Stimulated activated CD8-positive, alpha-beta memory T cell treated with anti-CD3 and anti-CD28 coated beads, Interleukin-7, amount 100 ng/mL, for 1 hour (primary cell): ENCODE measurements around the gene EPHB2.
"Not testable (repeated sequence)": the region's sequence is repeated elsewhere in the genome, so short reads cannot be mapped to it uniquely, and the experiment has no call there.

Source experiments
- DNase-seq, 2 donors: peaks; one replicate each; pipeline ENCODE4 v3.0.0-alpha.2; 2020; ENCODE audit warnings: low read depth in 2 of 2

The EPHB2 gene

DNA sequence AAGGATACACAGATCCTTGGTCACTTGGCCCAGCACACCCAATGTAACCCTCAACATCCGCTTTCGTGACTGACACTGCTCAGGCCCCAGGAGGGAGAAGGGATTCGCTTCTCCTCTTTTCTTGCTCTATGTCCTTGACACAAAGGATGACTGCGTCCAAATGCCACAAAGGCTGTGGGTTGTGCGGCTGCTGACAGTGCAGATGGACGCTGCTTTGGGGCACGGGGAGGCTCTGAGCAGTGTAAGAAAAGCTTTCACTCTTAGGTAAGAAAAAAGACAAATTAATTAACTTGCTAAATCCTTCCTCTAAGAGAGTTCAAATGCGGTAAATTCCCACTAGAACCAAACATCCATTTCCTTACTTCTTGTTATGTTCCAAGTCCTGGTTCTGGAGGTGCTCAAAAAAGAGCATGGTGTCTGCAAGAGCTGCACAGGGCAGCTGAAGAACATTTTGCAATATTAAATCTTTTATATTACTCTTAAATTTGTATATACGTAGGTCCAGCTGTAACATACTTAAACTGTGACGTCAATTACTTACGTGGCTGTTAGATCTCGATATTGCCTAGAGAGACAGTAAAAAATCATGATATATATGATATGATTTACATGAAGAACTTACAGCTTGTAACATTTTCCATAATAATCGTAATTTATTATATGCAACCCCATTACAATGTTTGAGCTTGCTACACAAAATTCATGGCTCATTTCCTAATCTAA is 19.4 kb upstream of the EPHB2 start:
- no peak for DNase-seq

DNA sequence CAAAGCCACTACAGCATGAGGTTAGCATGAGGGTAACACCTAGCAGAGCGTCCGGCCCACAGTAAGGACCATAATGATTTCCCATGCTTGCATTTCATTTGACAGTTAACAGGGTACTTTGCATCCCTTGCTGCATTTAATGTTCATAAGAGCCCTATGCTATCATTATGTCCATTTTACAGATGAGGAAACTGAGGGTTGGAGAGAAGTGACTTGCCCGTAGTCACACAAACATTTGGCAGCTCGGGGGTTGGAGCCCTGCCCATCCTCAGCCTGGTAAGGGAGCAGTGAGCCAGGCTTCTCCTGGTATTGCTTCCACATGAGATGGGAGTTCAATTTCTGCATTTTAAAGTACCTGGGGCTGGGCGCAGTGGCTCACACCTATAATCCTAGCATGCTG is 16.5 kb upstream of the EPHB2 start:
- no peak for DNase-seq

DNA sequence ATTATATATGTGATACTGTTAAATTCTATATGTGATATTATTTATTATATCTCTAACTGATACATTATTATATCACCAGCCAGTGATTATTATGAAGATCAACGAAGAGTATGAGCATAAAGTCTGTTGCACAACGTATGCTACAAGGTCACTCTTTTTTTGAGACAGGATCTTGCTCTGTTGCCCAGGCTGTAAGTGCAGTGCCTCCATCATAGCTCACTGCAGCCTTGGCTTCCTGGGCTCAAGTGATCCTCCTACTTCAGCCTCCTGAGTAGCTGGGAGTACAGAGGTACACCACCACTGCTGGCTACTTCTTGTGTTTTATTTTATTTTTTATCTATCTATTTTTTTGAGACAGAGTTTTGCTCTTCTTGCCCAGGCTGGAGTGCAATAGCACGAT is 14.0 kb upstream of the EPHB2 start:
- DNase-seq = no peak

DNA sequence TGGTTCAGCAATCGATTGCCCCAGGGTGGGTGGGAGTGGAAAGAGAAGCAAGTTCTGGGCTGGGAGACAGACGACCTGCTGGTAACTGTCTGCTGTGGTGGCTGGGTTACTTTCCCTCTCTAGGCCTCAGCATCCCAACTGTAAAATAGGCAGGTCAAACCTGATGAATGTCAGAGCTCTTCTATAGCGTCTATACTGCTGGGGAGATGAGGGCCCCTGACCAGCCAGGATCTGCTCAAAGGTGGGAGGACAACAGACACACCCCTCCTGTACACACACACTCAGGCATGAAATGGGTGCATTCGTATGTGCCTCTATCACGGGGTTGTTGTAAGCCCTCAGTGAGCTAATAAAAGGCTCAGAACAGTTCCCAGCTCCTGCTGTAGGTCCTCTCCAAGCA is 12.7 kb upstream of the EPHB2 start:
- DNase-seq = no peak

DNA sequence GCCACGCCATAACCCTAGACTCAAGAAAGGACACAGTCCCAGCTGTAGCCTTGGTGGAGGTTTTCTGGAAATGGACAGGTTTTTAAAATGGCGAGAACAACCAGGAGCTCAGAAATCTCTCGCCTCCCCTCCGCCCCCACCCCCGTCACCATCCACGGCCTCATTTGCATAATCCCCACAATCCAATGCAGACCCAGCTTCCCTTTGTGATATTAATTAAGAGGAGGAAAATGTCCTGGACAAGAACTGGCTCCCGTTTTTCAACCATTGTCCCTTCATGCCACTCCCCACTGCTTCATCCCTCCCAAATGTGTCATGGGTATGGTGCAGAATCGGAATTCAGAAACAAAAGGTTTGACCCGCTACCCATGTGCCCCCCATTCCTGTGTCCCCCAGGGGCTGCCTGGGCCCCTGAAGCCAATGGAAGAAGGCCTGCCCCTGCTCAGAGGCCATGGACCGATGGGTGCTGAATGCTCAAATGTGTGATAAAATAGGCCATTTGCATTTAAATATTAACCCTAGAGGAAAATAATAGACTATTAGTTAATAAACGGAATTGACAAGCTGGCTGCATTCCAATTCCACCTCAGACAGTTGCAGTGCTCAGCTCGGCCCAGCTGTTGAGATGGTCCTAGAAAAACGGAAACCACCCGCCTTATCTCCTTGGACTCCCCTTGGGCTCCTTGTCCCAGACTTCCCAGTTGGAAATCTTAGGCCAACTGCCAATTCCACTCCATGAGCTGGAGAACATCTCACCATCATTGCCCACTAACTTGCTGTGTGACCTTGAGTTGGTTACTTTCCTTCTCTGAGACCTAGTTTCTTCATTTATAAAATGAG is 10.7 kb upstream of the EPHB2 start:
- DNase-seq = no peak

DNA sequence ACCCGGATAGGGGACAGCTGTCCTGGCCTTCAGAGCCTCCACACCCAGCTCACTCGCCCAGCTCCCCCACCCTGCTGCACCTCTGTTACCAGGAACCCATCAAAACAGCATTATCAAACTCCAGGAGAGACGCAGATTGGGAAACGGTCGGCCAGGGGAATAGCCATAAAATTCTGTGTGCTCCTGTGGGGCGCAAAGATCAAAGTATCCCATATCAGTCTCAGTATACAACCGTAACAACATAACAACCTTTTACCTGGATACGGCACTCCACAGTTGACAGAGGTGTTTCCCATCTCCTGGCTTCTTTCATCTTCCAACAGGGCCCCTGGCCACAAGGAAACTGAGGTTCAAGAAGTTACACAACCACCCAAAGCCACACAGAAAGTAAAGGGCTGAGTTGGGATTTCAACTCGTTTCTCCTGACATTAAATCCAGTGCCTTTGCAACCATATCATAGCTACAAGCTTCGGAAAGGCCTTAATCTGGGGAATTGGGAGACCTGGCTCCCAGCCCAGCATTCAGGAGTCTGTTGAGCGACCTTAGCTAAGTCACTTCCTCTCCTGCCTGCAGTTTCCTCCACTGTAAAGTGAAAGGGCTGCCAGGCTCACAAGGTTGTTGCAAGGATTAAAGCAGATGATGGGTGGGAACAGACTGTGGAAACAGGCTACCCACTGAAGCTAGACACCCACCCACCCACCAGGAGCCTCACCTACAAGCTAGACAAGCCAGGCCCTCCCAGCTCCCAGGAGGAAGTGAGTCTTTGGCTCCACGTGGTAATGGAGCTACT is 8.1 kb upstream of the EPHB2 start:
- DNase-seq = no peak

DNA sequence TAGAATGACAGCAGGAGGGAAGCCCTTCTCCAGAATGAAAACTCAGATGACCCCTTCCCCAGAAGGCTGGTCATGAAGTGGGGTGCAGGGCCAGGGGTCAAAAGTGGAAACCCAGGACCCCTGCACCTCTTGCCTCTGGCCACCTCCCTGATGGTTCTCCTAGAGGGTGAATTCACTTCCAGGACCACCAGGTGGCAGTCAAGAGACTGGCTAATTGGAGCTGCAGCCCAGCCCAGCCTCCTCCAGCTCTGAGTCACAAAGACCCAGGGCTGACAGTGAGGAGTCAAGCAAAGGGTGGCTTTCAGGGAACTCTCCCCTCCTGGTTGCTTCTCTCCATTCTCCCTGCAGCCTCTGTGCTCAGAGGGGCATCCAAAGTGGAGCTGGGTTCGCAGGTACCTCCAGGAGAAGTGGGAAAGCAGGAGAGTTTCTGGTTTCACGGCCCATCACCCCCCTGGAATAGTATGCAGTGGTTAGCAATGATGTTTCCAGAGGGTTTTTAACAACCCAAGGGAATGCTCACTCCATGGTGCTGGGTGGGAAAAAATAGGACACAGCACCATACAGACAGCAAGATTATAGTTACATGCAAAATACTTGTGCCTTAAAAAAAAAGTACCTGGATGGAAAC is 6.1 kb upstream of the EPHB2 start:
- peak; percentile 24 to 39 for DNase-seq

DNA sequence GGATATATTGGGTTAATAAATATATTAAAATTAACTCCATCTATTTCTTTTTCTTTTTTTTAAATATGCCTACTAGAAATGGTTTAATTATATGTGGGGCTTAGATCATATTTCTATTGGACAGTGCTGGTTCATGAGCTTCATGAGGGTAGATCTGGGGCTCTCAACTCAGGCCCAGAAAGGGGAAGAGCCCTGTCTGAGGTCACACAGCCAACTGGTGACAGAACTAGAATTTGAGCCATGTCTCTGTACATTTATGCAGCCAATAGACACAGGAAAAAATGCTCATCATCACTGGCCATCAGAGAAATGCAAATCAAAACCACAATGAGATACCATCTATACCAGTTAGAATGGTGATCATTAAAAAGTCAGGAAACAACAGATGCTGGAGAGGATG is 5.1 kb upstream of the EPHB2 start:
- DNase-seq = no peak

DNA sequence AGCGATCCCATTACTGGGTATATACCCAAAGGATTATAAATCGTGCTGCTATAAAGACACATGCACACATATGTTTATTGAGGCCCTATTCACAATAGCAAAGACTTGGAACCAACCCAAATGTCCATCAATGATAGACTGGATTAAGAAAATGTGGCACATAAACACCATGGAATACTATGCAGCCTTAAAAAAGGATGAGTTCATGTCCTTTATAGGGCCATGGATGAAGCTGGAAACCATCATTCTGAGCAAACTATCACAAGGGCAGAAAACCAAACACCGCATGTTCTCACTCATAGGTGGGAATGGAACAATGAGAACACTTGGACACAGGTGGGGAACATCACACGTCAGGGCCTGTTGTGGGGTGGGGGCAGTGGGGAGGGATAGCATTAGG is 4.5 kb upstream of the EPHB2 start:
- DNase-seq = not testable (repeated sequence)

DNA sequence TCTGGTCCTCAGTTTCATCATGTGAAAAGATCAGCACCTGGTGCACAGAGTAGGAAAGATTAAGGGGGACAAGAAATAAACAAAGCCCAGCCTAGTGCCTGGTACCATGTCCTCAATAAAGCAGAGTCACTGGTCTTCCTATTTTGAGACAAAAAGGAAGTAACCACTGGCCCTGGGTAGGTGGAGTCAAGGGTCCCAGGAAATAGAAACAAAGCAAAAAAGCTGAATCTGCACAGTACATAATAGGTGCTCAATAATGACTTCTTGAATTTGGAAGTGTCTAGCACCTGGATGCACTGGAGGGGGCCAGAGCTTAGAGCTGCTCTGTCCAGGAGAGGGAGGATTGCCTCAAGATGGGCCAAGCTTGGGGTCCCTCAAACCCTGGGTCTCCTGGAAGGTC is 1.9 kb upstream of the EPHB2 start:
- no peak for DNase-seq

DNA sequence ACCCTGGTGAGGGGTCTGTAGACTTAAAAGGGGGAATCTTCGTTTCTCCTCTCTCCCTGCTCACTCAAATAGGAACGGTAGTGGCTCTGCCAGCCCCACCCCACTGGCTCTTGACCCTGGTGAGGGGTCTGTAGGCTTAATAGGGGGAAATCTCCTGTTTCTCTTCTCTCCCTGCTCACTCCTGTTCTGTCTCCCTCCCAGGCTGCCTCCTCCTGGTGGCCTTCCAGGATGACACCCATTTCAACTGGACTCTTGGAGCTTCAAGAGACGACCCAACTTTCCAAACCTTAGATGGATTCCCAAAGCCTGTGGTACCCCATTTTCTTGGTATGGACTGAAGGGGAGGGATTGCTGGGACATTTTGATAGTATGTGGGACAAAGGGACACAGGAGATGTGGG is 1.4 kb upstream of the EPHB2 start:
- DNase-seq = no peak

DNA sequence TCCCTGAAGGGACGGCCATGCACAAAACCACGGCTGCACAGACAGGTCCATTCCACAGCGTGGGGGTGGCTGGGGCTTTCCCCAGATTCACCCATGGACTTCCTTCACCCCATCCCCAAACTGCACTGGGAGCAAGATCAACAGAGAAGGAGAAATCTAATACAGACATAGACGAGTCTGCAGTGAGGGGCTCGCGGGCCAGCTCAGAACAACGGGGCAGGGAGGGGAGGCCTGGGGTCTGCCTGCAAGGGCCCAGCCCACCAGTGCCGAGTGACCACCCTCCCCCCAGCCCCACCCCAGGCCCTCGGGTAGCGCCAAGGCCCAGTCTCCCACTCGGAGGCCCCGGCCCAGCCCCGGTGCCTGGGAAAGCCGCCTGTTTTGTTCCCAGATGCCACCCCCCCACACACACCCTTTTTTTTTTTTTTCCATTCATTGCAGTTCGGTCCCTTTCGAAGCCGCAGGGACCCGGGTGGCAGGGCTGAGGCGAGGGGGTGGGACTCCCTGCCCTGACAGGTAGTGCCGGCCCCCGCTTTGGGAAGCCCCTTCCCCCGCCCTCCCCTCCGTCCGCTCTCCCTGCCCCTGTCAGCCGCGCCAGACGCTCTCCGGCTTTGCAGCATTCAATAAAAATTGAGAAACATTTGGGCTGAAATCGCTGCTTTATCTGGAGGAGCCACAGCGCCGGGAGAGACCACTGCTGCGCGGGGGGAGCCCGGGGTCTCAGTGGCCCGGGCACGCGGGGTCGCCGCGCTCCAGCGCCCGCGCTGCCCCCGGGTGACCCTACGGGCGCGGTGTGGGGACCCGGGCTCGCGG is 543 bp upstream of the EPHB2 start:
- no peak for DNase-seq

DNA sequence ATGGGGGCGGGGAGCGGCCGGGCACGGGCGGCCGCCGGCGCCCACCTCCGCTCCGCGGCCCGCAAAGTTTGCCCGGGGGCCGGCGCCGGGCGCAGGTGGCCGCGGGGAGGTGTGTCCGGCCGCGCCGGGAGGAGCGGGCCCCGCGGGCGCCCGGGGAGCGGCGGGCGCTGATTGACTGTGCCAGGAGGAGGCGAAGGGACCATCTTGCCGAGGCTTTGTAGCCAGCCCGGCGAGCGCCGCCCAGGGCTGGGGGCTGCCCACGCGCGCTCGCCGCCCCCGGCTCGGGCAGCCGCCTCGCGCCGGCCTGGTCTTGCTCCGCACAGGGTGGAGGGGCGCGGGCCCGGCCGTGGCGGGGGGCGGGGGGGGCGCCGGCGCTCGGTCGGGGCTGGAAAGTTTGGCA is 432 bp downstream of the EPHB2 start:
- no peak for DNase-seq

DNA sequence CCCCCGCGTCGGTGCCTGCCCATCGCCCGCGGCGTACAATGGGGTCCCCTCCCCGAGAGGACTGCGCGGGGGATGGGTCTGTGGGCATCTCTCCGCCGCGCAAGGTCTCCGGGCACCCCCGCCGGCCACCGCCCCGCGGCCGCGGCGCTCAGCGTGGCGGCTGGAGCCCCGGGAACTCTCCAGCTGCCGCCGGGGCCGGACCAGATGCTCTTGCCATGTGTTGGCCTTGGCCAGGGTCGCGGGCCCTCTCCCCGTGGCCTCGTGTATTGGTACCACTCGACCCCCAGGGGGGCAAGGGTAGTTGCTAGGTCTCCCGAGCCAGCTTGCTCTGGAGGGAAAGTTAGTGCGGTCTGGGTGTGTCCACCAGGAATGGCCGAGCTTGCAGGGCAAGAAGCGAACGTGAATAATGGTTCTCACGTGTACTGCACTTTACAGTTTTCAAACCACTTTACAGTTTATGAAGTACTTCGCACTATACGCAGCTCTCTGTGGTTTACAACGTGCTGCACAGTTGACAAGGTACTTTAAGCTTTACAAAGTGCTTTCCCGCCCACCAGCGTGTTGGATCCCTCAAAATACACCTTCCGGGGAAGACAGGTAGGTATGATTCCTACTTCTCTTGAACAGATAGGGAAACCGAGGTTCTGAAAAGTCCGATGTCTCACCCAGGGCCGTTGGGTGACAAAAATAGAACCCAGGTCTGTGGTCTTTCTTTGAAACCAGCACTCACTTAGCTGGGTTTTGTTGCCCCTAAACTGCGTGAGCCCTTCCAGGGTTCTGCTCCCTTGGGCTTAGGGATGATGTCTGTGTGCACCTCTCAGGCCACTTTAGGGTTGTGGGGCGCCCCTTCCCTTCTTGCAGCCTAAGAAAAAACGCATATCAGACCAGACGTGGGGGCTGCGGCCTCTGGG is 1.2 kb downstream of the EPHB2 start:
- DNase-seq = no peak

DNA sequence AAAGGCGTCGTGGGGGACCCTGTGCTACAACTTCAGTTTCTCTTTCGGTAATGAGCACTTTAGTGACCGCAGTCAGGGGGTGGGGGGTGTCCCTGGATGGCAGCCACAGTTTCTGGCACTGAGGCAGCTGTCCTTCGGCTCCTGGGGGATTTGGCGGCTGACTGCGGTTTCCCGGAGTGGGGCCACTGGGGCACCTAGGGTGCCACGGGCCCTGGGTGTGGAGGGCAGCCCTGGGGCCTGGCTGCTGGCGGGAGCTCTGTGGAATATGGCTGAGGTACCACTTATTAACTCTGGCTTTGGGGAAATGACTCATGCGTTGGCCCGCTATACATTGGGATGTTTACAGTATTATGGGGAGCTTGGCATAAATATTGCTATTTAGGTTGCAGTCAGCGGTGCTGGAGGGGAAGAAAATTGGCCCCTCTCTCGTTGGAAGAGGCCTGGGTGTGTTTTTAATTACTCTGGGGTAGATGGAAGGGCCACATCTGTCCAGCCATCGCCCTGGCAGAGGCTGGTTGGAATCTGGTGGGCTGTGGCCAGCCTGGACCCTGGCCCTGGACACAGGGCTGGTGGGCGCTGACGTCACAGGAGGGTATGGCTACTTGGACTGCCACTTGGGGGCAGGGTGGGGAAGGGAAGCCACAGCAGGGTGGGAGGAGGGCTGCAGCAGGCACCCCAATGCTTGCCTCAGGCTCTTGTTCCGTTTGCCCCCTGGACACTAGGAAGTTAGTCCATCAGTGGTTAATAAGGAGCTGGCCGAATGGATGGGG is 2.0 kb downstream of the EPHB2 start:
- no peak for DNase-seq

DNA sequence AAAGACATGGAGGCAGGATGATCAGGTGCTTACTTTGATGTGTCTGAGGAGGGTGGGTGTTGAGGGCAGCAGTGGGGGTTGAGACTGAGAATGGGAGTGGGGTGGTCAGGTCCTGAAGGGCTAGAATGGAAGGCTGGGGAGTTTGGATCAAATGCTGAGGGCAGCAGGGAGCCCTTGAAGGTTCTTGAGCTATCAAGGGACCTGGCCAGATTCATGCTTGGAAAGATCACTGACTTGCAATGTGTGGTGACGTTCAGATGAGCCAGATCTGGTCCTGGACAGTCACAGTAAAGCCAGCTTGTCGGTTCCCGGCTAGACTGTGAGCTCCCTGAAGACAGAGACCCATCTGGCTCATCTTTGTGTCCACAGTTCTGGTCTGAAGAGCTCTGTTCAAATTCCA is 3.8 kb downstream of the EPHB2 start:
- no peak for DNase-seq

DNA sequence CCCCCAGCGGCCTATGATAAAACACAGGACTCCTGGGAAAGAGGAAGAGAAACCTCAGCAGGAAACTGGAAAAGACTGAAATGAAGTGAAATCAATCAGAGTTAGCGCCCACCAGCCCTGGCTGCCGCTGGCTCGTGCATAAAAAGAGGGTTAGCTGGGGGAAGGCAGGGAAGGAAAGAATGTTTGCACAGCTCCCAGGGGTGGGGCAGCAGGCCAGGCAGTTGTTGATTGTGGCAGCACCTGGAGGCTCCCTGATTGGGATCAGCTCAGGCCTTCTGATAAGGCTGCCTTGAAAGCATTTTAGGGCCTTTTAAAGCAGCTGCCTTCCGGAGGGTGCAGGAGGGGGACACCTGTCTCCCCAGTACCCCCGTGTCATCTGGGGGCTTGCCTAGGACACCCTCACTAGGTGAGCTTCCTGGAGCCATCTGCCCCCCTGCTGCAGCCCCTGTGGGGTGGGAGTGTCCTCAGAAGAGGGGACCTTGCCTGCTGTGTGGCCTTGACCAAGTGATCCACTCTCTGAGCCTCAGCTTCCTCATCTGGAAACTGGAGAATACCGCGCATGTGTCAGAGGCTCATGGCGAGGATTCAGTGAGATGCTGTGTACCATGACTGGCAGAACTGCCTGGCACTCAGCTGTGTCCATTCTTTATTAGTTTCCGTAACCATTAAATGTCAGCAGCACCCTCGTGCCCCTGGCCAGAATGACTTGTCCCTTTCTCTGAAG is 6.6 kb downstream of the EPHB2 start:
- no peak for DNase-seq

DNA sequence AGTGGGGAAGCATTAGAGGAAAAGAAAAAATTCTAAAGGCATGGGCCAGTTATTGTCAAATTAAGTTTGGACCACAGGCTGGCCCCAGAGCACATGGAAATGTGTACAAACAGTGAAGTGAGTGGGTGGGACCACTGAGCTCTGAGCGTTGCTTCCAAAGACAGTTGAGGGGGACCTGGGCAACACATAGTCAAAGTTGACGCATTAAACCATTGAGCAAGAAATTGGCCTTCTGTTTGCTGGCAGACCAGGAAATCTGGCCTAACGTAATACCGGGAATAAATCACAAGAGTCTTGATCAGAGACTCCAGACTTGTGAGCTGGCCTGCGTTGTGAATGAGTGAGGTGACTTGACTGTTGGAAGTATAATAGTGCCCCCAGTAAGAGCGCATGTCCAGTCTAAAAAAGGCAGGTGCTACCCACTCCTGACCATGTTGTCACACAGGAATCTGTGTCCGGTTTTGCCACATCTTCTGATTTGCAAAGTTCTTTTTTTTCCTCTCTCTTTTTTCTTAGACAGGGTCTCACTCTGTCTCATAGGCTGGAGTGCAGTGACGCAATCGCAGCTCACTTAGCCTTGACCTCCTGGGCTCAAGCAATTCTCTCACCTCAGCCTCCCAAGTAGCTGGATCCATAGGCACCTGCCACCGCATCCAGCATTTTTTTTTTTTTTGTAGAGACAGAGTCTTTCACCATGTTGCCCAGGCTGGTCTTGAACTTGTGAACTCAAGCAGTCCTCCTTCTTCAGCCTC is 10.7 kb downstream of the EPHB2 start:
- DNase-seq = no peak
